ENCODE results near the gene TSHR.
"Not testable (repeated sequence)": the region's sequence is repeated elsewhere in the genome, so short reads cannot be mapped to it uniquely, and the experiment has no call there.

Gene TSHR

DNA sequence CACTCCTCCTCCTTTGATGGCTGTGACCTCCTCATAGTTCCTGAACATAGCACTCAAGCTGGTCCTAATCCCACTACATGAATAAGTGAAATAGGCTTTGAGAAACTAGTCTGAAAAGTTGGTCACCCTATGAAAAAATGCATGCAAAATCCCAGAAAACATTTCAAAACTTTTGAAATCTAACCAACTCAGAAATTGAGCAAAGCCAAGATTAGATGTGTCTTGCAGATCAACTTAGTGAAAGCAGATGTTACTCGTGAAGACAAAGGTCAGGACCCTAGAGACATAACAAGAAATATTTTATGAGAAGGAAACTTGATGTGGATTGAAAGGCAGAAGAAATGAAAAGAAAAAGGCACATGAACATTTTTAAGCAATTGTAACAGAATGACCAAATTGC is 63.3 kb downstream of the TSHR start:
- Histone ChIP-seq H3K27ac (no peak overlapping the region), H3K9ac (ENCODE audit: insufficient read length) (no peak overlapping the region), H3K4me3 (no peak overlapping the region), H3K9me3 (ENCODE audit: low read depth, low read length) (no peaks in the 10 kb centered on the region), H3K36me3 (ENCODE audit: insufficient read depth, low read length) (no peaks in the 10 kb centered on the region)
- no peak for TF ChIP-seq FOXP2 (optimal IDR thresholded peaks at IDR 0.05; ENCODE audit: control extremely low read depth, extremely low read length, insufficient read depth)
- TF ChIP-seq EZH2 (IDR thresholded peaks at IDR 0.05), result no peak
- no peak for TF ChIP-seq POLR2AphosphoS5 (IDR thresholded peaks at IDR 0.05; ENCODE audit: borderline replicate concordance, low read depth, low read length)
- no peak for DNase-seq (ENCODE audit: low read depth, low spot score)

DNA sequence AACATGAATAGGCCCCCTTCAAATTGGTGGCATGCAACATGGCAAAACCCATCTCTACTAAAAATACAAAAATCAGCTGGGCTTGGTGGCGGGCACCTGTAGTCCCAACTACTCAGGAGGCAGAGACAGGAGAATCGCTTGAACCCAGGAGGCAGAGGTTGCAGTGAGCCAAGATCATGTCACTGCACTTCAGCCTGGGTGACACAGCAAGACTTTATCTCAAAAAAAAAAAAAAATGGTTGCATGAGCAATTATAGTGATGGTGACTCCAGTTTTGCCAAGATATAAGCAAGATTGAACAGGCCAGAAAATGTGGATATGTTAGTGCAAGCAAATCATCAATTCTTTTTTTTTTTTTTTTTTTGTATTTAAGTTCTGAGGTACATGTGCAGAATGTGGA is 63.7 kb downstream of the TSHR start:
- not testable (repeated sequence) for H3K9ac ChIP-seq (ENCODE audit: insufficient read length); H3K4me3 ChIP-seq; H3K9me3 ChIP-seq (ENCODE audit: low read depth, low read length); H3K27ac ChIP-seq; DNase-seq (ENCODE audit: low read depth, low spot score); H3K36me3 ChIP-seq (ENCODE audit: insufficient read depth, low read length)

DNA sequence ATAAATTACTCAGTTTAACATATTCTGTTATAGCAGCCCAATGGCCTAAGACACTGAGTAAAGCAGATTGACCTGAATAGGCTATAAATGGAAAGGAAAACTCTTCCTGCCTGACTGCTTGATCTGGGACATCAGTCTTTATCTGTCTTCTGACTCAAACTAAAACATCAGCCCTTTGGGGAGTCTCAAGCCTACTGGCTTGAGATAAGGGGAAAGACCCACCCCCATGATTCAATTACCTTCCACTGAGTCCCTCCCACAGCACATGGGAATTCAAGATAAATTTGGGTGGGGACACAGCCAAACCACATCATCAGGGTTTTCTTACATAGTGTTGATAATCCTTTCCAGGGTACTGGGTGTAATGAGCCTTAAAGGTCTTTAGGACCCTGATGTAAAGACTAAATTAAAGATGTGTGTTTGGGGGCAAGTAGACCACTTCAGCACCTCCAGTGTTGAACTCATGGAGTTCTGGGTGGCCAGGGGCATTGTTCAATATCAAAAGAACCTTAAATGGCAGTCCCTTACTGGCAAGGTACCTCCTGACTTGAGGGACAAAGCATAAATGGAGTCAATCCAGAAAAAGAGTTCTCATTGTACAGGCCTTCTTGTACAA is 67.8 kb downstream of the TSHR start:
- no peak overlapping the region for H3K27ac ChIP-seq
- H3K4me3 ChIP-seq, result no peak overlapping the region
- no peak for TF ChIP-seq EZH2 (IDR thresholded peaks at IDR 0.05)
- TF ChIP-seq POLR2AphosphoS5 (IDR thresholded peaks at IDR 0.05; ENCODE audit: borderline replicate concordance, low read depth, low read length), result no peak
- no peak for TF ChIP-seq FOXP2 (optimal IDR thresholded peaks at IDR 0.05; ENCODE audit: control extremely low read depth, extremely low read length, insufficient read depth)
- H3K9me3 ChIP-seq (ENCODE audit: low read depth, low read length), result no peaks in the 10 kb centered on the region
- no peak for DNase-seq (ENCODE audit: low read depth, low spot score)
- H3K9ac ChIP-seq (ENCODE audit: insufficient read length), result no peak overlapping the region
- H3K36me3 ChIP-seq (ENCODE audit: insufficient read depth, low read length), result no peaks in the 10 kb centered on the region

DNA sequence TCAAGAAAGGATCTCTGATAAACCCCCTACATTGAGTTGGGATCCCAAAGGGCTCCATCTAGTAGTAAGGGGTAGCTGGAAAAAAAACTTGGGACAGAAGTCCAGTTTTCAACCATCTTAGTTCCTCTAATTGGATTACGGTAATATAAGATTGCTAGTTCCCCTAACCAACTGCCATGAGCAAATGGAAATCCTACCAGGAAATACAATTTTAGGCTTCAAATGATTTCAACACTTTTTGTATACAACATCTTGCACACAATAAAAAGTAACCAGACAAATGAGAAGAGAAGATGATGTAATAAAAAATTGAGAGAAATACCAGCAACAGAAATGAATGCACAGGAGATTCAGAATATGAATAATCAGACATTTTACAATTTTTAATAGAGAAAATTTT is 73.0 kb downstream of the TSHR start:
- no peaks in the 10 kb centered on the region for H3K36me3 ChIP-seq (ENCODE audit: insufficient read depth, low read length)
- H3K9me3 ChIP-seq (ENCODE audit: low read depth, low read length), result no peaks in the 10 kb centered on the region
- H3K4me3 ChIP-seq, result no peak overlapping the region
- H3K9ac ChIP-seq (ENCODE audit: insufficient read length), result no peak overlapping the region
- TF ChIP-seq EZH2 (IDR thresholded peaks at IDR 0.05), result no peak
- TF ChIP-seq FOXP2 (optimal IDR thresholded peaks at IDR 0.05; ENCODE audit: control extremely low read depth, extremely low read length, insufficient read depth), result no peak
- no peak for TF ChIP-seq POLR2AphosphoS5 (IDR thresholded peaks at IDR 0.05; ENCODE audit: borderline replicate concordance, low read depth, low read length)
- no peak for DNase-seq (ENCODE audit: low read depth, low spot score)
- H3K27ac ChIP-seq, result no peak overlapping the region

DNA sequence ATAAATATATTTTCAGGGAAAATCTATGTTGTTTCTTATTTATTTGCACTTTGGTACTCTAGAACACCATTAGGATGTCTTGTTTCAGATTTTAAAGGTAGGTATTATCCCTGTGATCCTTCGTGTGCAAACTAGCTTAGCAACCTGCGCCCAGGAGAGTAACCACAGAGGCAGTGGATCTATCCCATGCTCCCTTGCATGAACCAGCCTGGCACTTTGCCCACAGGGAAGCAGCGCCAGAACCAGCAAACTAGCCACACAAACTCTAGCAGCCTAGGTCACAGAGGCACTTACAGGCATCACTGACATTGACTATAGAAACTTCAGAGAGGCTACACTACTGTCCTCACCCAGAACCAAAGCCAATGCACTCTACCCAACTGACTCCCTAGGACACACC is 76.1 kb downstream of the TSHR start:
- Histone ChIP-seq H3K9me3 (ENCODE audit: low read depth, low read length) (no peaks in the 10 kb centered on the region), H3K27ac (no peak overlapping the region), H3K36me3 (ENCODE audit: insufficient read depth, low read length) (no peaks in the 10 kb centered on the region), H3K9ac (ENCODE audit: insufficient read length) (no peak overlapping the region), H3K4me3 (no peak overlapping the region)
- TF ChIP-seq EZH2 (IDR thresholded peaks at IDR 0.05), result no peak
- no peak for TF ChIP-seq FOXP2 (optimal IDR thresholded peaks at IDR 0.05; ENCODE audit: control extremely low read depth, extremely low read length, insufficient read depth)
- no peak for TF ChIP-seq POLR2AphosphoS5 (IDR thresholded peaks at IDR 0.05; ENCODE audit: borderline replicate concordance, low read depth, low read length)
- no peak for DNase-seq (ENCODE audit: low read depth, low spot score)

DNA sequence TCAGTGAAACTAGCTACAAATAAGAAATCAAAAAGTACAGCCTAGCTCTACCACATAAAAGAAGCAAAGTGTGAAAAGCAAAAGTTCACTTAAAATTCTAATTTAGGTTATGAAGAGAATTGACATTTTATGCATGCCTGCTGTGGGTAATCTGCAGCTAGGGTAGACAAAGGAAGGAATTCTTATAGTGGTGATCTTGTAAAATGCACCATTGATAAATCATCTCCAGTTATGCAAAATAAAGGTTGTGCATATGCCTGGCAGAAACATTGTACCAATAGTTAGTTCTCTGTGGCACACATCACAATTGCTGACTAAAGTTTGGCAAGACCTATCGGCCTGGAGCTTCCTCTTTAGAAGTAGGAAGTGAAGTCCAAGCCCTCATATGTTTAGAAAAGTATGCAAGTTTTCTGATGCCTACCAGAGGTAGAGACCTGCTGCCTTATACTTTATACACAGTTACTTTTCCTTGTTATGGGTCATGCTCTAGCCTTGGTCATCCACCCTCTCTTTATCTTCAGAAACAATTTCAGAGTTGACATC is 78.3 kb downstream of the TSHR start:
- Histone ChIP-seq H3K9me3 (ENCODE audit: low read depth, low read length) (no peaks in the 10 kb centered on the region), H3K9ac (ENCODE audit: insufficient read length) (no peak overlapping the region), H3K36me3 (ENCODE audit: insufficient read depth, low read length) (no peaks in the 10 kb centered on the region), H3K27ac (no peak overlapping the region), H3K4me3 (no peak overlapping the region)
- no peak for TF ChIP-seq FOXP2 (optimal IDR thresholded peaks at IDR 0.05; ENCODE audit: control extremely low read depth, extremely low read length, insufficient read depth)
- TF ChIP-seq EZH2 (IDR thresholded peaks at IDR 0.05), result no peak
- TF ChIP-seq POLR2AphosphoS5 (IDR thresholded peaks at IDR 0.05; ENCODE audit: borderline replicate concordance, low read depth, low read length), result no peak
- no peak for DNase-seq (ENCODE audit: low read depth, low spot score)

DNA sequence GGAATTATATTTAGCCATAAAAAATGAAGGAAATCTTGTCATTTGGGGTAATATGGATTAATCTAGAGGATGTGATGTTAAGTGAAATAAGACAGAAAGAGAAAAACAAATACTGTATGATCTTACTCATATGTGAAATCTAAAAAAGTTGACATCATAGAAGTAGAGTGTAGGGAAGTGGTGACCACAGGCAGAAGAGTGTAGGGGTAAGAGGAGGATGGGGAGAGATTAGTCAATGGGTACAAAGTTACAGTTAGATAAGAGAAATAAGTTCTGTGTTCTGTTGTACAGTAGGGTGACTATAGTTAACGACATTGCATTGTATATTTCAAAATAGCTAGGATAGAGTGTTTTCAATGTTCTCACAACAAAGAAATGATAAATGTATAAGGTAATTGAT is 87.0 kb downstream of the TSHR start:
- no peak overlapping the region for H3K27ac ChIP-seq
- no peak for DNase-seq (ENCODE audit: low read depth, low spot score)
- no peak for TF ChIP-seq FOXP2 (optimal IDR thresholded peaks at IDR 0.05; ENCODE audit: control extremely low read depth, extremely low read length, insufficient read depth)
- no peak overlapping the region for H3K4me3 ChIP-seq
- no peaks in the 10 kb centered on the region for H3K9me3 ChIP-seq (ENCODE audit: low read depth, low read length)
- H3K9ac ChIP-seq (ENCODE audit: insufficient read length), result no peak overlapping the region
- no peaks in the 10 kb centered on the region for H3K36me3 ChIP-seq (ENCODE audit: insufficient read depth, low read length)

DNA sequence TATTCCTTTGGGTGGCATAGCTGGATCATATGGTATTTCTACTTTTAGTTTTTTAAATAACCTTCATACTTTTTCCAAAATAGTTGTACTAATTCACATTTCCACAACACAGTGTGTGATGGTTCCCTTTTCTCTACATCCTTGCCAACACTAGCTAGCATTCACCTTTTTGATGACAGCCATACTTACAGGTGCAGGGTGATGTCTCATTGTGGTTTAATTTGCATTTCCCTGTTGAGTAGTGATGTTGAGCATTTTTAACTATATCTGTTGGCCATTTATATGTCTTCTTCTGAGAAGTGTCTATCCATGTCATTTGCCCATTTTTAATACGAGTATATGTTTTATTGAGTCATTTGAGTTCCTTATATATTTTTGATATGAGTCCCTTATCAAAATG is 96.1 kb downstream of the TSHR start:
- H3K9me3 ChIP-seq (ENCODE audit: low read depth, low read length), result no peaks in the 10 kb centered on the region

DNA sequence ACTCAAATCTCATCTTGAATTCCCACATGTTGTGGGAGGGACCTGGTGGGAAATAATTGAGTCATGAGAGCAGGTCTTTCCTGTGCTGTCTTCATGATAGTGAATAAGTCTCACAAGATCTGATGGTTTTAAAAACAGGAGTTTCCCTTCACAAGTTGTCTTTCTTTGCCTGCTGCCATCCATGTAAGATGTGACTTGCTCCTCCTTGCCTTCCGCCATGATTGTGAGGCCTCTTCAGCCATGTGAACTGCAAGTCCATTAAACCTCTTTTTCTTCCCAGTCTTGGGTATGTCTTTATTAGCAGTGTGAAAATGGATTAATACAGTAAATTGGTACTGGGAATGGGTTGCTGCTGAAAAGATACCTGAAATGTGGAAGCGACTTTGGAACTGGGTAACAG is 98.6 kb downstream of the TSHR start:
- not testable (repeated sequence) for H3K36me3 ChIP-seq (ENCODE audit: insufficient read depth, low read length); DNase-seq (ENCODE audit: low read depth, low spot score); H3K9ac ChIP-seq (ENCODE audit: insufficient read length); H3K27ac ChIP-seq; H3K9me3 ChIP-seq (ENCODE audit: low read depth, low read length); H3K4me3 ChIP-seq

More for the DNA sequence above, 96.1 kb downstream of the TSHR start:
- no peak for TF ChIP-seq EZH2 (IDR thresholded peaks at IDR 0.05)
- no peak for TF ChIP-seq POLR2AphosphoS5 (IDR thresholded peaks at IDR 0.05; ENCODE audit: borderline replicate concordance, low read depth, low read length)
- TF ChIP-seq FOXP2 (optimal IDR thresholded peaks at IDR 0.05; ENCODE audit: control extremely low read depth, extremely low read length, insufficient read depth), result no peak
- H3K36me3 ChIP-seq (ENCODE audit: insufficient read depth, low read length), result no peaks in the 10 kb centered on the region
- H3K4me3 ChIP-seq, result no peak overlapping the region
- H3K9ac ChIP-seq (ENCODE audit: insufficient read length), result no peak overlapping the region
- H3K27ac ChIP-seq, result no peak overlapping the region
- DNase-seq (ENCODE audit: low read depth, low spot score), result no peak

Measured in SK-N-MC (cell line).